Ovary (tissue), 9 donors: Measurements from ENCODE around the gene CYSTM1. TPM values are rescaled to one million over a fixed set of nuclear protein-coding genes. Genes with fewer than 3 reads are reported as not detected.

Source experiments
- DNase-seq, 5 donors: peaks; one replicate each; pipeline ENCODE4 v3.0.0-alpha.2; 2019 to 2020
- H3K27ac ChIP-seq, 2 donors: fragments of 200-600 bp; one replicate each; pipeline versions ENCODE4 v1.5.1 to v1.8.0; 2019 to 2022
- H3K27me3 ChIP-seq: fragments of 200-600 bp; one replicate; pipeline ENCODE4 v1.8.0; 2022
- H3K36me3 ChIP-seq: fragments of 200-600 bp; sonication (generic); one replicate; pipeline ENCODE4 v1.5.1; 2019
- H3K4me1 ChIP-seq: one replicate; pipeline ENCODE4 v1.8.1; 2013; ENCODE audit warnings: mild to moderate bottlenecking, moderate library complexity; ENCODE audit not compliant: insufficient read depth
- H3K4me3 ChIP-seq: fragments of 200-600 bp; sonication (generic); one replicate; pipeline ENCODE4 v1.5.1; 2017
- H3K9me3 ChIP-seq, 2 donors: fragments of 200-600 bp in 1 of 2; sonication (generic) in 1 of 2; one replicate each; pipeline versions ENCODE4 v1.5.1 to v1.8.1; 2013 to 2019; ENCODE audit warnings: mild to moderate bottlenecking in 1 of 2, moderate library complexity in 1 of 2
- CTCF ChIP-seq, 3 donors: fragments of 450-650 bp in 2 of 3; fragments of 200-600 bp in 1 of 3; IDR thresholded peaks; one replicate each; pipeline versions ENCODE4 v1.5.1 to v1.8.0; 2016 to 2022; ENCODE audit warnings: antibody characterized with exemption in 3 of 3, mild to moderate bottlenecking in 1 of 3
- EP300 ChIP-seq: sonication (generic); formaldehyde crosslinking; IDR thresholded peaks from one replicate; pipeline ENCODE4 v1.6.1; 2017; ENCODE audit warnings: antibody characterized with exemption
- POLR2A ChIP-seq: fragments of 450-650 bp; IDR thresholded peaks from one replicate; pipeline ENCODE4 v1.6.1; 2017; ENCODE audit warnings: antibody characterized with exemption, mild to moderate bottlenecking, moderate library complexity
- WGBS, 3 donors: extraction: QIAGEN DNeasy Blood & Tissue Kit in 1 of 3; methylation state at CpG; one replicate each; pipeline versions ENCODE4 v1.1.5 to v1.1.7; 2013 to 2017; 5-methylcytosine and 5-hydroxymethylcytosine counted together
- intact Hi-C, 4 donors: fragments of 100-400 bp; cut with DNase I; formaldehyde crosslinking; loops; one replicate each; pipeline versions ENCODE4 v1.11.0 to v1.15.1; 2022 to 2023
- polyA plus RNA-seq, 2 donors: library from polyadenylated mRNA; stranded (reverse); fragments of 200-250 nt in 1 of 2; fragments of 350-450 nt in 1 of 2; fragmentation: Illumina TruSeq in 1 of 2; extraction: RNeasy Lipid Tissue Mini Kit (QIAGEN cat#74804) in 1 of 2; gene quantifications; one replicate each; pipeline ENCODE4 v1.2.3, GENCODE V29; 2013 to 2014
- total RNA-seq, 7 donors: library from RNA; depleted of rRNA in 2 of 7; stranded (reverse); fragments of >200 nt in 2 of 7; fragmentation: NEBNext Ultra II Directional in 3 of 7; extraction: Animal tissue kit (Norgen Biotek cat#: 25700) in 3 of 7; gene quantifications; one replicate each; pipeline versions ENCODE4 v1.1.0 to v1.2.4, GENCODE V29; 2016 to 2023
- donor health status: DM: no; HTN: no; CAD: no; lungs with moderate emphysema.
- donor health status: DM: no; HTN: no; CAD: no.
- donor health status: Bipolar disorder and iron deficiency.
- donor health status: DM: yes; HTN: yes; CAD: no.
- donor health status: DM: no; HTN: no; CAD: no.
- donor health status: DM: yes; HTN: yes; CAD: no.

The CYSTM1 gene
- total and polyA plus RNA-seq, 9 donors = 24.6 to 143 (median 40.5) TPM

- 2 to 4% (median 2%) methylated on average over 30 of the region's 30 CpGs for WGBS, 3 donors
- no peaks in the 10 kb centered on the region for H3K27me3 ChIP-seq
- no peaks in the 10 kb centered on the region for H3K4me1 ChIP-seq
- no peaks in the 10 kb centered on the region for H3K36me3 ChIP-seq
- no peak overlapping the region for H3K27ac ChIP-seq
- TF ChIP-seq CTCF (IDR thresholded peaks at IDR 0.05) (peak; percentile 83 to 89 (median 89)), POLR2A (no peak)
- no peaks in the 10 kb centered on the region for H3K9me3 ChIP-seq
- H3K4me3 ChIP-seq = peak overlapping the region; percentile 14
- intact Hi-C loops = loop anchor here (2.0 to 10.0 kb wide), 3 partner anchors 84 to 372 kb away; no protein-coding TSS in a partner anchor
- DNase-seq = peak; percentile 79 to 92 (median 91)
These were observed 17.8 kb upstream of the CYSTM1 start for GRCh38 chr5:140157032-140157781.

DNA sequence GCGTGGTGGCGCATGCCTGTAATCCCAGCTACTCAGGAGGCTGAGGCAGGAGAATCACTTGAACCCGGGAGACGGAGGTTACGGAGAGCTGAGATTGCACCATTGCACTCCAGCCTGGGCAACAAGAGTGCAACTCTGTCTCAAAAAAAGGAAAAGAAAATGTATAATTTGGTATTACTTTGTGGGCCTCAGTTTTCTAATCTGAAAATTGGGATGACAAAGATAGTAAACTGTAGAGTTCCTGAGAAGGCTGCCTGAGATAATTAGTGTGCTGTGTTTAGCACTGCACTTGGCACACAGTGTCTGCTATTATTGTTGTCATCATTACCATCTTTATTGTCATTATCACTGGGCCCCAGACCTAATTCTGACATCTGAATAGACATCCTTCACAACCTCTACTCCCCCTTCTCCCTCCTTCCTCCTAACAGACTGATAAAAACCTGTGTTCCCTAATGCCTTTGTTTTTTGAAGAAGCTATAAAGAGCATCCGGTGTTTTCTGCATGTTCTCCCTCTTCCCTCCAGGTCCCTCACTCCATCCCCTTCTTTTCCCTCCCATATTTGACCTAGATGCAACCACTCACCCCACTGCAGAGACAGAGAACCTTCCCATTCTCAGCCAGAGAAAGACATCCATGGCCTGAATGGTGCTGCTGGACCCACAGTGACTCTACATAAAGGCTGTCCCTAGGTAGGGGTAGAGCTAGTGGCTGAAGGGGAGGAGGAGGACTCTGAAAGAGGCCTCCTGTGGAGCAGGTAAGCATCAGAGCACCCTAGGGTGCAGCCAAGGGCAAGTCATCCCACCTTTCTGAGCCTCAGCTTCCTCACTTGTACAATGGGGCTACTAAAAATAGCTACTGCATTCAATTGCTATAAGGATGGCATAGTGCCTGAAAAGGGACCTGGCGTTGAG is 15.7 kb upstream of the CYSTM1 start:
- Histone ChIP-seq H3K27me3 (no peaks in the 10 kb centered on the region), H3K36me3 (no peaks in the 10 kb centered on the region), H3K27ac (no peak overlapping the region), H3K9me3 (no peaks in the 10 kb centered on the region), H3K4me1 (no peaks in the 10 kb centered on the region), H3K4me3 (no peak overlapping the region)
- DNase-seq = no peak
- no peak for TF ChIP-seq CTCF (IDR thresholded peaks at IDR 0.05)
- no peak for TF ChIP-seq POLR2A
- TF ChIP-seq EP300 = no peak
- 73 to 78% (median 77%) methylated on average over 7 of the region's 7 CpGs for WGBS, 3 donors
- intact Hi-C loops = loop anchor here (5.0 to 10.0 kb wide), 2 partner anchors 372 to 374 kb away; no protein-coding TSS in a partner anchor

GRCh38 chr5:140162275-140162674 is 12.7 kb upstream of the CYSTM1 start:
- 91 to 93% (median 92%) methylated on average over 5 of the region's 5 CpGs for WGBS, 3 donors
- H3K9me3 ChIP-seq = no peaks in the 10 kb centered on the region
- intact Hi-C loops = no loop called here
- no peak overlapping the region for H3K4me3 ChIP-seq
- no peak for DNase-seq
- TF ChIP-seq EP300 (no peak), CTCF (IDR thresholded peaks at IDR 0.05) (no peak), POLR2A (no peak)
- H3K27me3 ChIP-seq = no peaks in the 10 kb centered on the region
- no peaks in the 10 kb centered on the region for H3K4me1 ChIP-seq
- H3K27ac ChIP-seq = no peak overlapping the region
- H3K36me3 ChIP-seq = no peaks in the 10 kb centered on the region

DNA sequence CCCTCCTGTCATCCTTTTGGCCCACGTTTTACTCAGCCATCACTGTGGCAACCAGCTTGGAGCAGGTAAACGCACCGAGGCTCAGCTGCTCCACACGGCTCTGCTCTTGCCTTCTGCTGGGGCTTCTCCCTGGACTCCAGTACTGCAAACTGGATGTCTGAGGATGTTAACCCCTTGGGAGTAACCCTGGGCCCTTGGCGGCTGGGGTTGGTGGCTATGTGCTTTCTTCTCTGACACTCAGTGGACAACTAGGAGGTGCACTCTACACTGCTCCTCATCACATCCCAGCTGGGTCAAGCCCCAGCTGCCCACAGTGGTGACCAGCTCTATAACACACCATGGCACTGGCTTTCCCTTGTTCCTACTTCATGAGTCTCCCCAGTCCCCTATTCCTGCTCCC is 12.2 kb upstream of the CYSTM1 start:
- WGBS, 3 donors = 68 to 78% (median 73%) methylated on average over 5 of the region's 5 CpGs
- H3K9me3 ChIP-seq = no peaks in the 10 kb centered on the region

More for the DNA sequence above, 12.2 kb upstream of the CYSTM1 start:
- TF ChIP-seq EP300 = no peak
- no peak for TF ChIP-seq POLR2A
- TF ChIP-seq CTCF (IDR thresholded peaks at IDR 0.05) = no peak
- H3K36me3 ChIP-seq = no peaks in the 10 kb centered on the region
- no peaks in the 10 kb centered on the region for H3K27me3 ChIP-seq
- H3K4me1 ChIP-seq = no peaks in the 10 kb centered on the region
- DNase-seq = no peak
- H3K4me3 ChIP-seq = no peak overlapping the region
- no peak overlapping the region for H3K27ac ChIP-seq
- intact Hi-C loops = no loop called here
